Testis (tissue), 2 donors: Measurements from ENCODE around the gene TMEM236.
"Not testable (repeated sequence)": the region's sequence is repeated elsewhere in the genome, so short reads cannot be mapped to it uniquely, and the experiment has no call there.

Source experiments
- POLR2A ChIP-seq: fragments of 450-650 bp; IDR thresholded peaks from one replicate; pipeline ENCODE4 v1.6.1; 2017; ENCODE audit warnings: antibody characterized with exemption, mild to moderate bottlenecking, moderate library complexity
- TF ChIP-seq, protein P1 (sequence below), 3 experiments: fragments of 450-650 bp in 2 of 3; fragments of 200-600 bp in 1 of 3; sonication (generic) in 1 of 3; IDR thresholded peaks; one replicate each; pipeline ENCODE4 v1.5.1; 2016 to 2019; ENCODE audit warnings: antibody characterized with exemption in 3 of 3, mild to moderate bottlenecking in 2 of 3, moderate library complexity in 1 of 3

DNA sequence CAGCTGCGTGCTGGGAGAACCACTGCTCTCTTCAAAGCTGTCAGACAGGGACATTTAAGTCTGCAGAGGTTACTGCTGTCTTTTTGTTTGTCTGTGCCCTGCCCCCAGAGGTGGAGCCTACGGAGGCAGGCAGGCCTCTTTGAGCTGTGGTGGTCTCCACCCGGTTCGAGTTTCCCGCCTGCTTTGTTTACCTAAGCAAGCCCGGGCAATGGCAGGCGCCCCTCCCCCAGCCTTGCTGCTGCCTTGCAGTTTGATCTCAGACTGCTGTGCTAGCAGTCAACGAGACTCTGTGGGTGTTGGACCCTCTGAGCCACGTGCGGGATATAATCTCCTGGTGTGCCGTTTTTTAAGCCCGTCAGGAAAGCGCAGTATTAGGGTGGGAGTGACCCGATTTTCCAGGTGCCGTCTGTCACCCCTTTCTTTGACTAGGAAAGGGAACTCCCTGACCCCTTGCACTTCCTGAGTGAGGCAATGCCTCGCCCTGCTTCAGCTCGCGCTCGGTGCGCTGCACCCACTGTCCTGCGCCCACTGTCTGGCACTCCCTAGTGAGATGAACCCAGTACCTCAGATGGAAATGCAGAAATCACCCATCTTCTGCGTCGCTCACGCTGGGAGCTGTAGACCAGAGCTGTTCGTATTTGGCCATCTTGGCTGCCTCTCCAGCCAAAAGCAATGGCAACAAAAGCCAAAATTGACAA is 29.5 kb upstream of the TMEM236 start:
- TF ChIP-seq, protein P1, sequence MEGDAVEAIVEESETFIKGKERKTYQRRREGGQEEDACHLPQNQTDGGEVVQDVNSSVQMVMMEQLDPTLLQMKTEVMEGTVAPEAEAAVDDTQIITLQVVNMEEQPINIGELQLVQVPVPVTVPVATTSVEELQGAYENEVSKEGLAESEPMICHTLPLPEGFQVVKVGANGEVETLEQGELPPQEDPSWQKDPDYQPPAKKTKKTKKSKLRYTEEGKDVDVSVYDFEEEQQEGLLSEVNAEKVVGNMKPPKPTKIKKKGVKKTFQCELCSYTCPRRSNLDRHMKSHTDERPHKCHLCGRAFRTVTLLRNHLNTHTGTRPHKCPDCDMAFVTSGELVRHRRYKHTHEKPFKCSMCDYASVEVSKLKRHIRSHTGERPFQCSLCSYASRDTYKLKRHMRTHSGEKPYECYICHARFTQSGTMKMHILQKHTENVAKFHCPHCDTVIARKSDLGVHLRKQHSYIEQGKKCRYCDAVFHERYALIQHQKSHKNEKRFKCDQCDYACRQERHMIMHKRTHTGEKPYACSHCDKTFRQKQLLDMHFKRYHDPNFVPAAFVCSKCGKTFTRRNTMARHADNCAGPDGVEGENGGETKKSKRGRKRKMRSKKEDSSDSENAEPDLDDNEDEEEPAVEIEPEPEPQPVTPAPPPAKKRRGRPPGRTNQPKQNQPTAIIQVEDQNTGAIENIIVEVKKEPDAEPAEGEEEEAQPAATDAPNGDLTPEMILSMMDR (IDR thresholded peaks at IDR 0.05), result not testable (repeated sequence)
- not testable (repeated sequence) for TF ChIP-seq POLR2A
